ENCODE results near the gene SCN1A. TPM values are rescaled to one million over a fixed set of nuclear protein-coding genes. Genes with fewer than 3 reads are reported as not detected.
"Not testable (repeated sequence)": the region's sequence is repeated elsewhere in the genome, so short reads cannot be mapped to it uniquely, and the experiment has no call there.

SCN1A gene
- polyA plus RNA-seq, 3 donors, result 0.17 to 0.39 (median 0.24) TPM

GRCh38 chr2:166138144-166138543 is 10.3 kb upstream of the SCN1A start:
- no peak for DNase-seq (ENCODE audit: extremely low read depth in 1 of 11, low read depth in 9 of 11, low spot score in 4 of 11)

- no peak for DNase-seq (ENCODE audit: extremely low read depth in 1 of 11, low read depth in 9 of 11, low spot score in 4 of 11)
Observed at GRCh38 chr2:166137331-166137730, 9.5 kb upstream of the SCN1A start.

DNA sequence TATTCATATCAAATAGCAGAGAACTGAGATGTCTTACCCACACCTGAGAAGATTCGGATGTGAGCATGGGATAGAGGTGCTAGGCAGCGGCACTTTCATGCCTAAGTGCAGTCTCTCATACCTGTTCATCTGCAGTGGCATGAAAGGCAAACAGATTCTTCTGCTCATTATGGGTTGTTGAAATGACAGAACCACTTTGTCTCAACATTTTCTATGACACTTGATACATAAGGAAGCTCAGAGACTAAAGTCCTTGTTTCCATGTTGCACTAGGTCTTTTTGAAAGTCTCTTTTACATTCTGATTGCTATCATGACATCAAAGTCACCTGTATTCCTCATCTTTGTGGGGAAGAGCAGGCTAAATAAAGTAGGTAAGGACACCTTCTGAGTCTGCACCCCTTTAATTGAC is 8.0 kb upstream of the SCN1A start:
- DNase-seq (ENCODE audit: extremely low read depth in 1 of 11, low read depth in 9 of 11, low spot score in 4 of 11), result no peak

DNA sequence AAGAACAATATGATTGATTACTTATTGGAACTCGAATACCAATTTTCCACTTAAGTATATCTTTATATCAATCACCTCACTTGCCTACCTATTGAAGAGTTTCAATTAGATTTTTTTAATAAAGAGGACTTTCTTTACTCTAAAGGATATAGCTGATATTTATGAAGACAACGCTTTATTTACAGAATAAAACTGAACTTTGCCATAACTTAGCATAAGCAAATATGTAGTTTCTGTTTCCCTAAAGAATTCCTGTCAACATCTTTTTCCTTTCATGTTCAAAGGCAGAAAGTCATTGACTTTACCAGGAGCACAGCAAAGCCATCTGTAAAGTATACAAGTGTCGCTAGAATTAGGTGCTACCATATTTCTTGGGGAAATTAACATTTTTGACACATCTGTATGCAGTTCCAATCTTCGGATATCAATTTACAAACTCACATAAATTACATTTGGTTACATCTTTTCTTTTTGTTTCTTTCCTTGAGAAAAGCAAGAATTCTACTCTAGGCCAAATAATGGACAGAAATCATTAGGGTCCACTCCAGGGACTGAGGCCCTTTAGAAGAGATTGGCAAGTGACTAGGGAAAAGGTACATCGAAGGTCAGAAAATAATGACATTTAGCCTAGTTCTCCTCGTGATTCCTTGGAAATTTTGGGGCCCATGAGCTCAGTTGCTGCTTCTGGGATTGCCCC is 7.5 kb upstream of the SCN1A start:
- DNase-seq (ENCODE audit: extremely low read depth in 1 of 11, low read depth in 9 of 11, low spot score in 4 of 11), result no peak

DNA sequence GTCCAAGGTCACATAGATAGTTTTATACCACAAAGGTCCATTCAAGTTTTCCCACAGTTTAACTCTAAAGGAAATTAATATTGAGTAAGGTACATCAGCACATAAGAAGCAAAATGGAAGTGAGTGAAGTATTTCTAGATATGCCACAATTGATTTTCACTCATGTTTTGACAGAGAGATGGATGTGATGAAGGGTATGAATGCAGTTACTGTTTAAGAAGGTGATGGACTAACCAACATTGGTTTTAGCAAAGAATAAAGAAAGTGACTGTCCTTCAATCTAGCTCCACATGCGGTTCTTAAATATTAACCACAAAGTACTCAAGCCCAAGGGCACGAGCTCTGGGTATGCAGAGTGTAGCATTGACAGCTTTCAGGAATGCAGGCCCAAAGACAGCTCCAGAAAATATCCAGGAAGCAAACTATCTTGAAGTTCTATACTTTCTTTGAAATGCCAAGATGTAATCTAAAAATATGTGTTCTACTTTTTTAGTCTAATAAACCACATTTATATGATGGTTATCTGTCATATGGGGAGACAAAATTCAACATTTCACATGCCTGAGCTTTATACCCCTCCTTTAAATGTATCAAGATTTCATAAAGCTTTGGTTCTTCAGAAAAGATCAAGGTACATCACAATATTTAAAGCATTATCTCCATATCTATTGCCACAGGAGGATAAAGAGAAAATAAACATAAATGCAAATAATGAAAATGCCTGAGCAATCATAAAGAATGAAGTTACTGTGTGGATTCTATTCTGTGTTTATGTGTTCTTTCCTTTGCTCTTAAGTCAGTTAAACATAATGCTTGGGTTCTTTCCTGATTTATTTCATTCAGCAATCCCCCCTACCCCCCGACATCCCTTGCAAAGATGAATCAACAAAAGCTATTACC is 6.7 kb upstream of the SCN1A start:
- DNase-seq (ENCODE audit: extremely low read depth in 1 of 11, low read depth in 9 of 11, low spot score in 4 of 11), result peak in 2 of 11 donors; percentile 3 to 15

DNA sequence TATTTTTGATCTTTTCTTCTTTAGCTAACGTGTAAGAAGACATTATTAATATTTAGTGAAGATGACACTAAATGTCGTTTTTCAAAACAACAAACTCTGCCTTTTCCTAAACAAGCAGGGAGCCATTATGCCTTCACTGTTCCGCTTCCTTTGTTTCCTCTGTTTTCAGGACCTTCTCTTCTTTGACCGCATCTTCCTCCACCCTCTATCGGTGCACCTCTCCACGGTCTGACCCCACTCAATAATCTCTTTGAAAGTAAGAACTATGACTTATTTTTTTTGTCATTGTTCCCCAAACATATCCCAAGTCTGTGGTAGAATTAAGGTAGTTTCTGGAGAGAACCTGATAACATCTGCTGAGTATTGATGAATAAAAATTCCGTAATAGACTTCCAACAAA is 5.8 kb upstream of the SCN1A start:
- DNase-seq (ENCODE audit: extremely low read depth in 1 of 11, low read depth in 9 of 11, low spot score in 4 of 11), result no peak

GRCh38 chr2:166128156-166128505 is 311 bp upstream of the SCN1A start:
- no peak for DNase-seq (ENCODE audit: extremely low read depth in 1 of 11, low read depth in 9 of 11, low spot score in 4 of 11)

DNA sequence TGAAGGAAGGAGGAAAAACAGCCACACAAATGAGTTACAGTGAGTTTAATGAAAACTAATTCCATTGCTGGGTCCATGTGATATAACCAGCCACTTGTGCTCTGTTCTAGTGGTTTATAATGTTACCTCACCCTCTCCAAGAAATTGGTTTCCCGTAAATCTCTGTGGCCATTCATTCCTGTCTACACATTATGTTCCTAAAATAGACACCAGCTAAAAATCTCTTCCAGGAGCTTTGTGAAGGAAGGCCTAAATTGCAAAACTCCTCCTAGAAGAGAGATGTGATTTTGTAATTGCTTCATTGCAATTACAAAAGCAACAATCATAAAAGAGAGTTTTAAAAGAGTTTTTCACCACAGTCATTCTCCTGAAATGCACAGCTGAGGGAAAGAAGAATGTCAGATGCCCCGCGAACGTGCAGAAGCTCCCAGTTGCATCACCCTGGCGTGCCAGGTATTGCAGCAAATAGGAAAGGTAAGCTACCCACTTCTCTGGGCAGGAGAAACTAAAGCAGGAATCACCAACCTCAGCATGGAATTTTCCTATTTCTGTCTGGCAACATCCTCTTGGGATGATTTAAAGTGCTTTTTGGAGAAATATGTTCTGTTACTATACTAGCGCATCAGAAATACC is 1.7 kb downstream of the SCN1A start:
- no peak for DNase-seq (ENCODE audit: extremely low read depth in 1 of 11, low read depth in 9 of 11, low spot score in 4 of 11)

DNA sequence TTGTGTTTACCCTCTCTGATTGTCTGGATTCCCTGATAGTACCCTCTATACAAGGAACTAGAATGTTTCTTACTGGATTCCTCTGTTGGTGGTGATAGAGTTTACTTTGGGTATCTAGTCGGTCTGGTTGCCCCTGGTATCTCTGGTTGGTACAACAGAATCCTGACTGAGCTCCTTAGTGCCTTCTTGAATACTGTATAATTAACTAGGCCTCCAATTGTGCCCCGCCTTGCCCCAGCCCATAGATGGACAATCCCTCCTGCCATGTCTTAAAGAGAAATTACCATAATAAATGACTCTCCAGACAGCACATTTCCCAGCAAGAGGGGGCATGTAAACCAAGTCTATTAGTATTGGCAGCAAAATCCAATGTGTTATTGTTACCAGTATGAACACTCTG is 2.3 kb downstream of the SCN1A start:
- DNase-seq (ENCODE audit: extremely low read depth in 1 of 11, low read depth in 9 of 11, low spot score in 4 of 11), result no peak

GRCh38 chr2:166118180-166118579 is 9.6 kb downstream of the SCN1A start:
- no peak for DNase-seq (ENCODE audit: extremely low read depth in 1 of 11, low read depth in 9 of 11, low spot score in 4 of 11)

DNA sequence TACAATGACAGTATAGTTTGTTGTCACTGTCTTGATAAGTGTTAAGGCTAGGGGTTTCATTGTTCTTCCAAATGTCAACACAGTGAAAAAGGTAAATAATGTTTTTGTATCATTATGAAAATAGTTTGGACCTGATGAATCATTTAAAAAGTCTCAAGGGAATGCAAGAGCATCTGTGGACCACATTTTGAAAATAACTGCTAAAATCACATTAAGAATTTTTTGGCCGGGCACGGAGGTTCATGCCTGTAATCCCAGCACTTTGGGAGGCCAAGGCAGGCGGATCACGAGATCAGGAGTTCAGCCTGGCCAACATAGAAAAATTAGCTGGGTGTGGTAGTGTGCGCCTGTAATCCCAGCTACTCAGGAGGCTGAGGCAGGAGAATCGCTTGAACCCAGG is 10.3 kb downstream of the SCN1A start:
- DNase-seq (ENCODE audit: extremely low read depth in 1 of 11, low read depth in 9 of 11, low spot score in 4 of 11), result no peak

DNA sequence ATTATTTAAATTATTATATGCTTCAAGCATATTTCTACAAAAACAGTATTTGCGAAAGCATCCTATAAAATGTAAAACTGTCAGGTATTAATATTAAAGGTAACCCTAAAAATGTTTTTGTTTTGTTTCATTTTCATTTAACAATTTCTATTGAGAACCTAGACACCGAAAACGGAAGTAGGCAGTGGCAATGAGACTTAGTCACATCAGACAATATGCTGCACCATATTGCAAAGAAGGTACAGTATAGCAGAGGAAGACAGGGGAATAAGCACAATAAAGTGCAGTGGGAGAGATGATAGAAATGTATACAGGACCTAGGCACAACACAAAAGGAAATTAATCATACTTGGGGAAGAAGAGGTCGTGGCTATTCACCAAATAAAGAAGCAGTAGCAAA is 12.2 kb downstream of the SCN1A start:
- DNase-seq (ENCODE audit: extremely low read depth in 1 of 11, low read depth in 9 of 11, low spot score in 4 of 11), result no peak

GRCh38 chr2:166112193-166112605 is 15.6 kb downstream of the SCN1A start:
- DNase-seq (ENCODE audit: extremely low read depth in 1 of 11, low read depth in 9 of 11, low spot score in 4 of 11), result no peak

DNA sequence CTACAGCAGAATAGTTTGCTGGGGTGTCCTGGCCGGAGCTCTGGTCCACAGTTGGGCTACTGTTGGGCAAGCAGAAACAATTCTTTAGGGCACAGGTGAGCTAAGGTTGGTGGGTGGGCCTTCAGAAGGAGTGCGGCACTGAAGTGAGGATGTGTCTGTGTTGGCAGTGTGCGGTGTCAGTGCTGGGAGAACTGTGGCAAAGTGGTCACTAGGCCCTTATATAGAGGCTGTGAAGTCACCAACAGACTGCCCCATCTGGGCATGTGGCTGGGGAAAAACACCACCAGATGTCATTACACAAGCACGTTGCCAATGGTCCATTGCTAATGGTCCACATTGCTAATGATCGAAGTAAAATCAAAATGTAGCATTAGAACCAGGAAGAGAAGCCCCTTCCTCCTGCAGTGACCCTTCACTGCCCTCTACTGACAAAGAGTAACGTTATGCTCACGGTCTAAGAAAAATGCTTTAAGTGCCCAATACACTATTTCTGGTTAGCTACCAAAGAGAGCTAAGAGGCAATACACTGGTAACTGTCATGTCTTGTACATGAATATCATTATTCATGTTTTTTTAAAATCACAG is 21.3 kb downstream of the SCN1A start:
- DNase-seq (ENCODE audit: extremely low read depth in 1 of 11, low read depth in 9 of 11, low spot score in 4 of 11), result peak in 1 of 11 donors; percentile 10

GRCh38 chr2:166104773-166105172 is 23.0 kb downstream of the SCN1A start:
- DNase-seq (ENCODE audit: extremely low read depth in 1 of 11, low read depth in 9 of 11, low spot score in 4 of 11), result no peak

GRCh38 chr2:166104084-166104483 is 23.7 kb downstream of the SCN1A start:
- DNase-seq (ENCODE audit: extremely low read depth in 1 of 11, low read depth in 9 of 11, low spot score in 4 of 11), result no peak

DNA sequence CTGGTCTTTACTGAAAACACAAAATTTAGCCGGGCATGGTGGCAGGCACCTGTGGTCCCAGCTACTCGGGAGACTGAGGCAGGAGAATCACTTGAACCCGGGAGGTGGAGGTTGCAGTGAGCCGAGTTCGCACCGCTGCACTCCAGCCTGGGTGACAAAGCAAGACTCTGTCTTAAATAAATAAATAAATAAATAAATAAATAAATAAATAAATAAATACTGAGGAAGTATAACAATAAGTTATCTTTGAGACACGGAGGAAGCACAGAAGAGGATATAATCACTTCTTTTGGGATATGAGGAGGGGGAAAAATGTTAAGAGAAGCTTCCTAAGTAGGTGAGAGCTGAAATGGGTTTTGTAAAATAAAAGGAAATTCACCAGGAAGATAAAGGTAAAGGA is 24.5 kb downstream of the SCN1A start:
- not testable (repeated sequence) for DNase-seq (ENCODE audit: extremely low read depth in 1 of 11, low read depth in 9 of 11, low spot score in 4 of 11)

DNA sequence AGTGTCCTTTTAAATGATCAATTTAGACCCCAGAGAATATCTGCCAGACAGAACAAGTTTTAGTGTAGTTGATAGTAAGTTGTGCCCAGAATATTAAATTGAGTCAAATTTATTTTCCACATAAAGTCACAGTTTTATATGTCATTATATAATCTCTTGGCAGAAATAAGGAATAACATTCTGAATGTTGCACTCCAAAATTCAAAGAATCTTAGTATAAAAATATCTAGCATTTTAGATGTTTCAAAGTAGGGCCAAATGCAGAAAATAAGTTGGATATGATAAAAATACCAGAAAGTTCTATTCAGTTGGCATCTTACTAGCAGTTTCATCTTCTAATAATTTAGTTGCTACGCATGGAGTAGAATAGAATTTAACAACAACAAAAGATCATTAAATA is 33.5 kb downstream of the SCN1A start:
- DNase-seq (ENCODE audit: extremely low read depth in 1 of 11, low read depth in 9 of 11, low spot score in 4 of 11), result no peak

- DNase-seq (ENCODE audit: extremely low read depth in 1 of 11, low read depth in 9 of 11, low spot score in 4 of 11), result no peak
Observed at GRCh38 chr2:166092889-166093288, 34.9 kb downstream of the SCN1A start.

DNA sequence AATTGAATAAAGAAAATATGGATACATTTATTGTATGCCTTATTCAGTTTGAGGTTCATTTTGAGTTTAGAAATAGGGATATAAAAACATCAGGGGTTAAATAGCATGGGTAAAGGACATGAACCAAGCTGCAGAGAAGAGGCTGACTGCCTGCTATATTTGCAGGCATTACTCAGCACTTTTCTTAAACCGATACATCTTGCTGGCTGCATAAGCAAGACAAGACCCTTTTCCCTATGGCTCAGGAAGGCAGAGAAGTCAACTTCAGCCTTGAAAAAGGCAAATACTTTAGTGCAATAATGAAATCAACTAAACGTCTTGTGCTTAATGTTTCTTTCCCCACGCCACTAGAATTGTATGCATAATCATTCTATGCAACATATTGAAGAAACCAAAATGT is 36.4 kb downstream of the SCN1A start:
- DNase-seq (ENCODE audit: extremely low read depth in 1 of 11, low read depth in 9 of 11, low spot score in 4 of 11), result no peak

All from renal cortex interstitium (tissue), 11 donors.